GM12878 (cell line): ENCODE data around the gene SFT2D1.
"Not testable (repeated sequence)": the region's sequence is repeated elsewhere in the genome, so short reads cannot be mapped to it uniquely, and the experiment has no call there.

Experiments used
- CBX5 ChIP-seq: sonication (generic); IDR thresholded peaks from 2 replicates; pipeline ENCODE4 v1.6.1; 2016; ENCODE audit warnings: low read depth, moderate library complexity, mild to moderate bottlenecking, inconsistent platforms
- CHD2 ChIP-seq: IDR thresholded peaks from 2 replicates; pipeline ENCODE4 v1.6.1; 2011; ENCODE audit warnings: low read depth, low read length, improper control_type of control experiment, borderline replicate concordance
- CTCF ChIP-seq, 3 experiments: IDR thresholded peaks in 2 of 3; conservative IDR thresholded peaks in 1 of 3; 2 replicates each; pipeline ENCODE4 v1.5.1; 2011; ENCODE audit warnings: low read depth in 3 of 3, low read length in 3 of 3, mild to moderate bottlenecking in 3 of 3, control low read depth in 2 of 3, moderate library complexity in 2 of 3, inconsistent platforms in 1 of 3, mixed read lengths in 1 of 3; ENCODE audit not compliant: control insufficient read depth in 2 of 3, insufficient read depth in 1 of 3; ENCODE audit errors: extremely low read depth in 1 of 3
- EZH2 ChIP-seq: IDR thresholded peaks from 2 replicates; pipeline ENCODE4 v1.6.1; 2012; ENCODE audit warnings: low read depth, mild to moderate bottlenecking, control low read depth, inconsistent platforms, low read length, borderline replicate concordance; ENCODE audit not compliant: control insufficient read depth
- PKNOX1 ChIP-seq: fragments of 450-650 bp; IDR thresholded peaks from 2 replicates; pipeline ENCODE4 v1.6.1; 2016; ENCODE audit warnings: mild to moderate bottlenecking
- POLR2AphosphoS5 ChIP-seq: IDR thresholded peaks from 2 replicates; pipeline ENCODE4 v1.6.1; 2011; ENCODE audit warnings: mild to moderate bottlenecking, low read length, inconsistent platforms
- RCOR1 ChIP-seq: conservative IDR thresholded peaks from 2 replicates; pipeline ENCODE4 v1.6.1; 2012; ENCODE audit warnings: low read depth, low read length, improper control_type of control experiment
- RELA ChIP-seq: fragments of 450-650 bp; IDR thresholded peaks from 2 replicates; pipeline ENCODE4 v1.8.0; 2014; ENCODE audit warnings: borderline replicate concordance; ENCODE audit not compliant: partially characterized antibody
- RELB ChIP-seq: fragments of 450-650 bp; IDR thresholded peaks from 2 replicates; pipeline ENCODE4 v1.6.1; 2017; ENCODE audit warnings: low read depth, mild to moderate bottlenecking, moderate library complexity
- SMC3 ChIP-seq: IDR thresholded peaks from 2 replicates; pipeline ENCODE4 v1.6.1; 2011; ENCODE audit warnings: low read length, improper control_type of control experiment, borderline replicate concordance
- SRF ChIP-seq, 2 experiments: IDR thresholded peaks; 2 replicates each; pipeline ENCODE4 v1.6.1; 2011; ENCODE audit warnings: low read depth in 2 of 2, low read length in 2 of 2, mild to moderate bottlenecking in 1 of 2, moderate library complexity in 1 of 2
- TCF12 ChIP-seq: IDR thresholded peaks from 2 replicates; pipeline ENCODE4 v1.6.1; 2011; ENCODE audit warnings: low read depth, mild to moderate bottlenecking, low read length
- USF1 ChIP-seq: IDR thresholded peaks from 2 replicates; pipeline ENCODE4 v1.6.1; 2011; ENCODE audit warnings: borderline replicate concordance, low read depth, mild to moderate bottlenecking, moderate library complexity, mixed read lengths, low read length; ENCODE audit not compliant: insufficient read depth; ENCODE audit errors: extremely low read length
- ZBTB33 ChIP-seq: fragments of 450-650 bp; IDR thresholded peaks from 2 replicates; pipeline ENCODE4 v1.6.1; 2017; ENCODE audit warnings: mild to moderate bottlenecking

- not testable (repeated sequence) for TF ChIP-seq RELA; USF1; CTCF (IDR thresholded peaks at IDR 0.05 in 2 of 3, conservative IDR thresholded peaks at IDR 0.05 in 1 of 3; ENCODE audit: control insufficient read depth in 2 of 3, extremely low read depth in 1 of 3, insufficient read depth in 1 of 3, low read depth in 3 of 3, low read length in 3 of 3); POLR2AphosphoS5; PKNOX1; CHD2; EZH2; CBX5; SRF (IDR thresholded peaks at IDR 0.05; ENCODE audit: low read depth in 2 of 2, low read length in 2 of 2); RELB; RCOR1; ZBTB33; TCF12; SMC3
Observed at GRCh38 chr6:166345672-166346071, 3.3 kb upstream of the SFT2D1 start.
